MM.1S (cell line): ENCODE results near the gene ZNF462.

Experiments used
- EZH2 ChIP-seq: fragments of 300-600 bp; sonication (generic); optimal IDR thresholded peaks from 2 replicates; pipeline ENCODE3; 2017; ENCODE audit warnings: low read depth, mild to moderate bottlenecking, antibody characterized with exemption, low read length, mixed read lengths
- TF ChIP-seq, protein P1 (sequence below): fragments of 300-600 bp; sonication (generic); IDR thresholded peaks from 2 replicates; pipeline ENCODE4 v1.5.1; 2016; ENCODE audit warnings: antibody characterized with exemption, low read length, mixed read lengths

DNA sequence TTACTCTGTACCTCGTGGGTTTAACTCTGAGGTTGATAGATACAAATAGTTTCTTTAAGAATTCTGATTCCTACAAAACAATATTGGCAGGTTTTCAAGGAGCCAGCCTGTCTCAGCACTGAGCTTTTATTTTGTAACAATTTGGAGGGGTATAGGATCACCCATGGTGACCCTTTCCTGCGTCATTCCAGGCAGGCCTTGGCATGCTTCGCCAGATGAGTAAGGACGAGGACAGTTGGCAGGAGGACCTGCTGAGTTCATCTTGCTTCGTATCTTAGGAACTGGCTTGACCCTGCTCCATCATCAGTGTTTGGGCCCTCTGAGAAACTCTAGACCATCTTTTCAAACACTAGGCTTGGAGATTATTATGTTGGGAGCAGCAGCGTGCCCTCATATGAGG, 17.9 kb downstream of the ZNF462 start:
- TF ChIP-seq, protein P1, sequence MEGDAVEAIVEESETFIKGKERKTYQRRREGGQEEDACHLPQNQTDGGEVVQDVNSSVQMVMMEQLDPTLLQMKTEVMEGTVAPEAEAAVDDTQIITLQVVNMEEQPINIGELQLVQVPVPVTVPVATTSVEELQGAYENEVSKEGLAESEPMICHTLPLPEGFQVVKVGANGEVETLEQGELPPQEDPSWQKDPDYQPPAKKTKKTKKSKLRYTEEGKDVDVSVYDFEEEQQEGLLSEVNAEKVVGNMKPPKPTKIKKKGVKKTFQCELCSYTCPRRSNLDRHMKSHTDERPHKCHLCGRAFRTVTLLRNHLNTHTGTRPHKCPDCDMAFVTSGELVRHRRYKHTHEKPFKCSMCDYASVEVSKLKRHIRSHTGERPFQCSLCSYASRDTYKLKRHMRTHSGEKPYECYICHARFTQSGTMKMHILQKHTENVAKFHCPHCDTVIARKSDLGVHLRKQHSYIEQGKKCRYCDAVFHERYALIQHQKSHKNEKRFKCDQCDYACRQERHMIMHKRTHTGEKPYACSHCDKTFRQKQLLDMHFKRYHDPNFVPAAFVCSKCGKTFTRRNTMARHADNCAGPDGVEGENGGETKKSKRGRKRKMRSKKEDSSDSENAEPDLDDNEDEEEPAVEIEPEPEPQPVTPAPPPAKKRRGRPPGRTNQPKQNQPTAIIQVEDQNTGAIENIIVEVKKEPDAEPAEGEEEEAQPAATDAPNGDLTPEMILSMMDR, result no peak
- TF ChIP-seq EZH2, result no peak
